Esophagus squamous epithelium (tissue), 4 donors: Measurements from ENCODE around the gene PARM1.

Experiments used
- CTCF ChIP-seq, 6 experiments: fragments of 450-650 bp in 4 of 6; fragments of 200-600 bp in 2 of 6; sonication (generic) in 2 of 6; IDR thresholded peaks; one replicate each; pipeline ENCODE4 v1.5.1; 2016 to 2019; ENCODE audit warnings: antibody characterized with exemption in 6 of 6, mild to moderate bottlenecking in 4 of 6, moderate library complexity in 4 of 6
- POLR2A ChIP-seq, 4 donors: fragments of 450-650 bp; IDR thresholded peaks; one replicate each; pipeline ENCODE4 v1.6.1; 2017; ENCODE audit warnings: antibody characterized with exemption in 4 of 4, mild to moderate bottlenecking in 4 of 4, moderate library complexity in 3 of 4

DNA sequence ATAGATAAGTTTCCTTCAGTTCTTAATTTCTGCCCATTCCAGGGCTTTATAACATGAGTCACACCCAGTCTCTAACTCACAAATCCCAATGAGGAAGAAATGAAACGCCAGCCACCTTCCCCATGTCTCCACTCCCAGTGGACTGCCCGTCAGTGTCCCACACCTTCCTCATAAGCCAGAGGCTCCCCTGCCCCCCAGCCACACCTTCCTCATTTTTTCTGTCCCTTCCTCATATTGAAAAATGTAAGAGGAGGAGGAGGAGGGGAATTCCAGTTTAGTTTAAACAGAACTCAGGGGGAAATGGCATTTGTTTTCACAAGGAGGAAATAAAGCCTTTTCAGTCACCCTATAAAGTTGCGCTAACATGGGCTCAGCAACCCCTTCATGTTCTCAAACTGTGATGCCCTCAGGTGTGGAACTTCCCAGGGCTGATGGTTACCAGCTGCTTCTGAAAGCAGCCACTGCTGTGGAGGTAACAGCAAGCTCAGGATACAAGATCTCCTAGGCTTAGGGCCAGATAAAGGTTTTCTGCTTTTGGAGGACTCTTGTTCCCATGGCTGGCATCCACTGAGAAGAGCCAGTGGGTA is 97.8 kb downstream of the PARM1 start:
- no peak for TF ChIP-seq POLR2A (IDR thresholded peaks at IDR 0.05)
- TF ChIP-seq CTCF (IDR thresholded peaks at IDR 0.05): no peak
